EH (cell line): ENCODE measurements around the gene DPP4.
"Not testable (repeated sequence)": the region's sequence is repeated elsewhere in the genome, so short reads cannot be mapped to it uniquely, and the experiment has no call there.

Experiments used
- DNase-seq: peaks from one replicate; pipeline ENCODE4 v3.0.0-alpha.2; 2015; ENCODE audit warnings: low read depth

Gene DPP4

GRCh38 chr2:162057426-162057825 lies 16.6 kb downstream of the DPP4 start:
- no peak for DNase-seq

GRCh38 chr2:162056796-162057399 lies 17.1 kb downstream of the DPP4 start:
- DNase-seq: no peak

- no peak for DNase-seq
These were observed 20.2 kb downstream of the DPP4 start for GRCh38 chr2:162053808-162054155.

GRCh38 chr2:162053066-162053807 lies 20.8 kb downstream of the DPP4 start:
- no peak for DNase-seq

- no peak for DNase-seq
These were observed 23.5 kb downstream of the DPP4 start for GRCh38 chr2:162050513-162050961.

GRCh38 chr2:162049089-162049488 lies 24.9 kb downstream of the DPP4 start:
- not testable (repeated sequence) for DNase-seq

GRCh38 chr2:162044586-162044985 lies 29.4 kb downstream of the DPP4 start:
- DNase-seq: peak; percentile 41

- no peak for DNase-seq
These were observed 30.9 kb downstream of the DPP4 start for GRCh38 chr2:162043132-162043531.

- no peak for DNase-seq
These were observed 32.5 kb downstream of the DPP4 start for GRCh38 chr2:162041485-162041884.

- DNase-seq: no peak
These were observed 35.3 kb downstream of the DPP4 start for GRCh38 chr2:162038725-162039124.

GRCh38 chr2:162037886-162038285 lies 36.1 kb downstream of the DPP4 start:
- no peak for DNase-seq

- no peak for DNase-seq
These were observed 36.8 kb downstream of the DPP4 start for GRCh38 chr2:162037028-162037795.

- no peak for DNase-seq
These were observed 38.0 kb downstream of the DPP4 start for GRCh38 chr2:162035981-162036380.

- DNase-seq: no peak
These were observed 43.4 kb downstream of the DPP4 start for GRCh38 chr2:162030363-162031190.

- DNase-seq: peak; percentile 60
These were observed 44.6 kb downstream of the DPP4 start for GRCh38 chr2:162029287-162029901.

GRCh38 chr2:162028511-162028910 lies 45.5 kb downstream of the DPP4 start:
- DNase-seq: no peak

GRCh38 chr2:162025121-162025911 lies 48.7 kb downstream of the DPP4 start:
- peak; percentile 73 for DNase-seq

- DNase-seq: peak; percentile 58
These were observed 51.6 kb downstream of the DPP4 start for GRCh38 chr2:162022290-162022945.

- no peak for DNase-seq
These were observed 52.4 kb downstream of the DPP4 start for GRCh38 chr2:162021516-162022058.

- DNase-seq: no peak
These were observed 55.5 kb downstream of the DPP4 start for GRCh38 chr2:162018530-162018929.
